ENCODE measurements around the gene XAGE1B. TPM values are rescaled to one million over a fixed set of nuclear protein-coding genes. Genes with fewer than 3 reads are reported as not detected.
"Not testable (repeated sequence)": the region's sequence is repeated elsewhere in the genome, so short reads cannot be mapped to it uniquely, and the experiment has no call there.

Gene XAGE1B
- not detected in 2 replicates for total RNA-seq (2014; rRNA removed; shearing (Covaris generic))

- not testable (repeated sequence) for DNase-seq (ENCODE audit: low spot score)
Observed at GRCh38 chrX:52516987-52517325, at the start of gene XAGE1B. Gene XAGE1B (minus strand): TSS chrX:52517063. CDS start chrX:52515527, 1,536 bp downstream.

GRCh38 chrX:52563105-52563504, 46.2 kb upstream of the XAGE1B start:
- no peak for DNase-seq (ENCODE audit: low spot score)

- DNase-seq (ENCODE audit: low spot score) = no peak
Observed at GRCh38 chrX:52558140-52558539, 41.3 kb upstream of the XAGE1B start.

GRCh38 chrX:52556741-52557140, 39.9 kb upstream of the XAGE1B start:
- DNase-seq (ENCODE audit: low spot score) = no peak

GRCh38 chrX:52553995-52554642, 37.3 kb upstream of the XAGE1B start:
- DNase-seq (ENCODE audit: low spot score) = no peak

GRCh38 chrX:52548769-52549168, 31.9 kb upstream of the XAGE1B start:
- DNase-seq (ENCODE audit: low spot score) = not testable (repeated sequence)

- no peak for DNase-seq (ENCODE audit: low spot score)
Observed at GRCh38 chrX:52544147-52544840, 27.4 kb upstream of the XAGE1B start.

- no peak for DNase-seq (ENCODE audit: low spot score)
Observed at GRCh38 chrX:52542311-52542710, 25.4 kb upstream of the XAGE1B start.

GRCh38 chrX:52541051-52541450, 24.2 kb upstream of the XAGE1B start:
- not testable (repeated sequence) for DNase-seq (ENCODE audit: low spot score)

GRCh38 chrX:52516110-52516986, 515 bp downstream of the XAGE1B start:
- DNase-seq (ENCODE audit: low spot score) = not testable (repeated sequence)

- not testable (repeated sequence) for DNase-seq (ENCODE audit: low spot score)
Observed at GRCh38 chrX:52511126-52511525, 5.7 kb downstream of the XAGE1B start.

GRCh38 chrX:52509916-52510315, 6.9 kb downstream of the XAGE1B start:
- no peak for DNase-seq (ENCODE audit: low spot score)

- no peak for DNase-seq (ENCODE audit: low spot score)
Observed at GRCh38 chrX:52507331-52507730, 9.5 kb downstream of the XAGE1B start.

- DNase-seq (ENCODE audit: low spot score) = no peak
Observed at GRCh38 chrX:52504551-52504950, 12.3 kb downstream of the XAGE1B start.

GRCh38 chrX:52501362-52501761, 15.5 kb downstream of the XAGE1B start:
- DNase-seq (ENCODE audit: low spot score) = not testable (repeated sequence)

GRCh38 chrX:52496419-52496772, 20.5 kb downstream of the XAGE1B start:
- not testable (repeated sequence) for DNase-seq (ENCODE audit: low spot score)

- not testable (repeated sequence) for DNase-seq (ENCODE audit: low spot score)
Observed at GRCh38 chrX:52495545-52496418, 21.1 kb downstream of the XAGE1B start, which contains the start of gene XAGE1A. Gene XAGE1A (plus strand): TSS chrX:52495808. CDS start chrX:52497362, 1,554 bp downstream.

- not testable (repeated sequence) for DNase-seq (ENCODE audit: low spot score)
Observed at GRCh38 chrX:52471301-52471700, 45.6 kb downstream of the XAGE1B start.

Data from HT-29 (cell line).